Testis (tissue), 5 donors: Measurements from ENCODE around the gene KLK3. TPM values are rescaled to one million over a fixed set of nuclear protein-coding genes. Genes with fewer than 3 reads are reported as not detected.
"Not testable (repeated sequence)": the region's sequence is repeated elsewhere in the genome, so short reads cannot be mapped to it uniquely, and the experiment has no call there.

ENCODE experiments used
- DNase-seq: peaks from one replicate; pipeline ENCODE4 v3.0.0-alpha.2; 2019
- H3K27ac ChIP-seq, 2 donors: fragments of 200-600 bp; sonication (generic); one replicate each; pipeline ENCODE4 v1.5.1; 2019
- H3K27me3 ChIP-seq: fragments of 200-600 bp; sonication (generic); one replicate; pipeline ENCODE4 v1.5.1; 2019
- H3K36me3 ChIP-seq: fragments of 200-600 bp; sonication (generic); one replicate; pipeline ENCODE4 v1.5.1; 2017; ENCODE audit warnings: low read depth; ENCODE audit errors: missing control alignments
- H3K4me1 ChIP-seq: fragments of 200-600 bp; sonication (generic); one replicate; pipeline ENCODE4 v1.5.1; 2019
- H3K4me3 ChIP-seq, 2 donors: fragments of 200-600 bp; sonication (generic); one replicate each; pipeline ENCODE4 v1.5.1; 2017 to 2019
- H3K9me3 ChIP-seq: fragments of 200-600 bp; sonication (generic); one replicate; pipeline ENCODE4 v1.5.1; 2017
- POLR2A ChIP-seq: fragments of 450-650 bp; IDR thresholded peaks from one replicate; pipeline ENCODE4 v1.6.1; 2017; ENCODE audit warnings: antibody characterized with exemption, mild to moderate bottlenecking, moderate library complexity
- WGBS, 2 donors: methylation state at CpG; one replicate each; pipeline ENCODE4 v1.1.5; 2018; 5-methylcytosine and 5-hydroxymethylcytosine counted together
- intact Hi-C: fragments of 100-400 bp; cut with DNase I; formaldehyde crosslinking; loops from one replicate; pipeline ENCODE4 v1.15.1; 2023; ENCODE audit warnings: low total_unique reads
- long read RNA-seq, 2 donors: transcript quantifications; one replicate each; lab custom pipeline, GENCODE V29; 2026
- polyA plus RNA-seq: library from polyadenylated mRNA; stranded (reverse); fragments of 350-450 nt; fragmentation: Illumina TruSeq; extraction: RNeasy Lipid Tissue Mini Kit (QIAGEN cat#74804); gene quantifications from one replicate; pipeline ENCODE4 v1.2.3, GENCODE V29; 2014; ENCODE audit warnings: low read depth, low replicate concordance; ENCODE audit not compliant: insufficient read depth
- total RNA-seq, 2 donors: library from RNA; depleted of rRNA; stranded (reverse); fragments of >200 nt; gene quantifications; one replicate each; pipeline ENCODE4 v1.2.3, GENCODE V29; 2016
- TF ChIP-seq, protein P1 (sequence below), 3 experiments: fragments of 450-650 bp in 2 of 3; fragments of 200-600 bp in 1 of 3; sonication (generic) in 1 of 3; IDR thresholded peaks; one replicate each; pipeline ENCODE4 v1.5.1; 2016 to 2019; ENCODE audit warnings: antibody characterized with exemption in 3 of 3, mild to moderate bottlenecking in 2 of 3, moderate library complexity in 1 of 3

The KLK3 gene
- total RNA-seq (under 1 TPM; 0.63 to 0.81 TPM), polyA plus RNA-seq (1.3 TPM)
- long read RNA-seq, donor 1, result 0 reads
- long read RNA-seq, donor 2, result 0 reads

GRCh38 chr19:50854636-50855410 is at the start of gene KLK3:
Gene KLK3, plus strand, starts transcription at chr19:50854915. Its CDS starts 41 bp downstream, at chr19:50854956.
- DNase-seq, result no peak
- Histone ChIP-seq H3K27me3 (no peaks in the 10 kb centered on the region), H3K27ac (no peak within 1 kb of the TSS), H3K36me3 (no peaks in the 10 kb centered on the region), H3K9me3 (no peaks in the 10 kb centered on the region), H3K4me1 (no peaks in the 10 kb centered on the region), H3K4me3 (no peak within 1 kb of the TSS)
- TF ChIP-seq, protein P1, sequence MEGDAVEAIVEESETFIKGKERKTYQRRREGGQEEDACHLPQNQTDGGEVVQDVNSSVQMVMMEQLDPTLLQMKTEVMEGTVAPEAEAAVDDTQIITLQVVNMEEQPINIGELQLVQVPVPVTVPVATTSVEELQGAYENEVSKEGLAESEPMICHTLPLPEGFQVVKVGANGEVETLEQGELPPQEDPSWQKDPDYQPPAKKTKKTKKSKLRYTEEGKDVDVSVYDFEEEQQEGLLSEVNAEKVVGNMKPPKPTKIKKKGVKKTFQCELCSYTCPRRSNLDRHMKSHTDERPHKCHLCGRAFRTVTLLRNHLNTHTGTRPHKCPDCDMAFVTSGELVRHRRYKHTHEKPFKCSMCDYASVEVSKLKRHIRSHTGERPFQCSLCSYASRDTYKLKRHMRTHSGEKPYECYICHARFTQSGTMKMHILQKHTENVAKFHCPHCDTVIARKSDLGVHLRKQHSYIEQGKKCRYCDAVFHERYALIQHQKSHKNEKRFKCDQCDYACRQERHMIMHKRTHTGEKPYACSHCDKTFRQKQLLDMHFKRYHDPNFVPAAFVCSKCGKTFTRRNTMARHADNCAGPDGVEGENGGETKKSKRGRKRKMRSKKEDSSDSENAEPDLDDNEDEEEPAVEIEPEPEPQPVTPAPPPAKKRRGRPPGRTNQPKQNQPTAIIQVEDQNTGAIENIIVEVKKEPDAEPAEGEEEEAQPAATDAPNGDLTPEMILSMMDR (IDR thresholded peaks at IDR 0.05), result no peak
- no peak for TF ChIP-seq POLR2A
- intact Hi-C loops, result no loop called here
- WGBS, 2 donors, result 71 to 78% methylated on average over 5 to 9 of the region's 9 CpGs

DNA sequence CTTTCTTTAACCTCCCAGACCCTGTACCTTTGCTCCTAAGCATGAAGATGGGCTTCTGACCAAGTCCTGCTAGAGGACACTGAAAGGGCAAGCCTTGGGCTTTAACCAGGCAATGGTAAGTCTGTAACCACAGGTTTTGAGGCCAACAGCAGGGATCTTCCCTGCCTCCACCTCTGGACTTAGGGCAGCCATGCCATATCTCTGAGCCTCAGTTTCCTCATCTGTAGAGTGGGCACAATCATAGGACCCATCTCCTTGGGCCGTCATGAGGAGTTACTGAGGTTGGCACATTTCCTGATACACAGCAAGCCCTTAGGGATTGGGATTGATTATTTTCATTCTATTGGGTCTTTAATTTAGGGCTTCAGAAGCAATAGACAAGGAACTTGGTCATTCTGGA is 45.9 kb upstream of the KLK3 start:
- DNase-seq, result no peak
- 71 to 76% methylated on average over 1 of the region's 1 CpG for WGBS, 2 donors

GRCh38 chr19:50811622-50812238 is 43.0 kb upstream of the KLK3 start:
- H3K4me1 ChIP-seq, intact Hi-C loops, H3K27me3 ChIP-seq, H3K9me3 ChIP-seq, H3K36me3 ChIP-seq, DNase-seq, H3K4me3 ChIP-seq, H3K27ac ChIP-seq: not testable (repeated sequence)
- WGBS, 2 donors, result 51% methylated on average over 3 of the region's 3 CpGs; no CpG with 5 or more reads in 1 of the 2 donors

More for the DNA sequence above, 45.9 kb upstream of the KLK3 start:
- no peaks in the 10 kb centered on the region for H3K9me3 ChIP-seq
- no peaks in the 10 kb centered on the region for H3K27me3 ChIP-seq
- no peak overlapping the region for H3K27ac ChIP-seq
- no peak for TF ChIP-seq POLR2A
- TF ChIP-seq, protein P1 (IDR thresholded peaks at IDR 0.05), result no peak
- H3K36me3 ChIP-seq, result no peaks in the 10 kb centered on the region
- no peak overlapping the region for H3K4me3 ChIP-seq
- H3K4me1 ChIP-seq, result no peaks in the 10 kb centered on the region
- intact Hi-C loops, result no loop called here

DNA sequence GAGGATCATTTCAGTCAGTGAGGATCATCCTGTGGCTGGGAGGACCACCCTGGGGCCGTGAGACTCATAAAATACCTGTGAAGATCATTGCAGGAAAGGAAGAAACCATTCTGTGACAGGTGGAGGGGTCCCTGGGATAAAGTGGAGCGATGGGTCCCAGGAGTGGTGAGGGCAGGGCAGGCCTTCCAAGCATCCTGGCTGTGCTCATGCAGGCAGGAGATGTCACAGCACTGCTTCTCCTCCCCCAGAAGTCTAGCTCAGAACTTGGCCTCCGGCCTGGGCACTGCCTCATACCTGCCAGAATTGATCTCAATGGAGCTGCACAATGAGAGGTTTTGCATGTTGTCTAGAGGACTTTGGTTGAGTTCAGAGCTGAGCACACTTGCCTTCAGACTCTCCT is 42.2 kb upstream of the KLK3 start:
- no peaks in the 10 kb centered on the region for H3K27me3 ChIP-seq
- no peaks in the 10 kb centered on the region for H3K36me3 ChIP-seq
- no peak overlapping the region for H3K4me3 ChIP-seq
- WGBS, 2 donors, result 62 to 74% methylated on average over 3 of the region's 3 CpGs
- DNase-seq, result no peak
- intact Hi-C loops, result no loop called here
- H3K9me3 ChIP-seq, result no peaks in the 10 kb centered on the region
- no peak for TF ChIP-seq POLR2A
- H3K27ac ChIP-seq, result no peak overlapping the region
- no peaks in the 10 kb centered on the region for H3K4me1 ChIP-seq

DNA sequence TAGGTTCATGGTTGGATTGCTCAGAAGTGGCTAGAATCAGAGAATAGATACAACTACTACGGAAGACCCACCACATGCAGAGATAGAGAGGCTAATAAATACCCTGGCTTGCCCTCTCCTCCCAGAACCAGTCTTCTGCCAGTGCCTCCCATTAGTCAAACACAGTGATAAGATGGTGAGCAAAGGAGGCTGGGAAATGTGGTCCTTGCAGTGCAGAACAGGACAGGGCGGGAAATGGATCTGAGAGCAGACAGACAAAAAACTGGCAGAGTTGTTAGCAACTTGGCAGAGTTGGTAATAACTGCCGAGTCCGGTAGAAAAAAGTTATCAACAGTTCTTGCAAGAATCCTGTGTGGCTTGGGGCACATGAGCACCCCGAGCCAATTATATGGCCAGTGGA is 39.8 kb upstream of the KLK3 start:
- Histone ChIP-seq H3K36me3 (no peaks in the 10 kb centered on the region), H3K27me3 (no peaks in the 10 kb centered on the region)
- no peak for TF ChIP-seq POLR2A
- TF ChIP-seq, protein P1 (IDR thresholded peaks at IDR 0.05), result no peak

More for the DNA sequence above, 39.8 kb upstream of the KLK3 start:
- Histone ChIP-seq H3K27ac (no peak overlapping the region), H3K4me1 (no peaks in the 10 kb centered on the region), H3K4me3 (no peak overlapping the region), H3K9me3 (no peaks in the 10 kb centered on the region)
- intact Hi-C loops, result no loop called here
- 77 to 82% methylated on average over 5 of the region's 5 CpGs for WGBS, 2 donors
- no peak for DNase-seq
